ENCODE data around the gene ZNF677.
"Not testable (repeated sequence)": the region's sequence is repeated elsewhere in the genome, so short reads cannot be mapped to it uniquely, and the experiment has no call there.

Gene ZNF677

GRCh38 chr19:53285087-53285486, 30.4 kb upstream of the ZNF677 start:
- CTCF ChIA-PET, result no interaction called here
- Histone ChIP-seq H3K9me3 (ENCODE audit: control insufficient read depth, insufficient read depth, low read depth, low read length) (no peaks in the 10 kb centered on the region; the same call in 1 of the 2 replicates), H3K27ac (ENCODE audit: extremely low read depth, low read depth, low read length) (no peak overlapping the region), H3K4me1 (ENCODE audit: control insufficient read depth, insufficient read depth, low read length) (no peaks in the 10 kb centered on the region), H3K4me3 (ENCODE audit: low read depth, low read length) (no peak overlapping the region), H3K36me3 (ENCODE audit: control insufficient read depth in 2 of 2, insufficient read depth in 1 of 2, low read length in 2 of 2) (no peaks in the 10 kb centered on the region)
- POLR2A ChIA-PET, result no interaction called here
- no peak for TF ChIP-seq ZSCAN18 (tag by site-specific recombination; IDR thresholded peaks at IDR 0.05)
- TF ChIP-seq HOXD13 (CRISPR knock-in tag; IDR thresholded peaks at IDR 0.05; ENCODE audit: borderline replicate concordance), result no peak
- TF ChIP-seq ZNF792 (tag by site-specific recombination; IDR thresholded peaks at IDR 0.05), result no peak
- no peak for TF ChIP-seq ZNF324 (tag by site-specific recombination; IDR thresholded peaks at IDR 0.05)
- TF ChIP-seq ZNF146 (tag by site-specific recombination; IDR thresholded peaks at IDR 0.05), result no peak
- no peak for TF ChIP-seq ZFP3 (tag by site-specific recombination; IDR thresholded peaks at IDR 0.05; ENCODE audit: low read depth)
- no peak for TF ChIP-seq FEZF1 (tag by site-specific recombination; IDR thresholded peaks at IDR 0.05)
- TF ChIP-seq ZNF2 (tag by site-specific recombination; IDR thresholded peaks at IDR 0.05), result no peak
- no peak for TF ChIP-seq ZSCAN23 (tag by site-specific recombination; IDR thresholded peaks at IDR 0.05)
- no peak for TF ChIP-seq ZBTB8A (tag by site-specific recombination; IDR thresholded peaks at IDR 0.05)
- TF ChIP-seq ZNF600 (tag by site-specific recombination; IDR thresholded peaks at IDR 0.05), result no peak
- TF ChIP-seq INSM2 (tag by site-specific recombination; IDR thresholded peaks at IDR 0.05), result no peak
- no peak for TF ChIP-seq SETDB1 (IDR thresholded peaks at IDR 0.05; ENCODE audit: insufficient read length, low read length)
- no peak for TF ChIP-seq ZEB2 (tag by site-specific recombination; IDR thresholded peaks at IDR 0.05)
- no peak for TF ChIP-seq SCRT2 (tag by site-specific recombination; IDR thresholded peaks at IDR 0.05)
- no peak for TF ChIP-seq GLIS1 (tag by site-specific recombination; IDR thresholded peaks at IDR 0.05)
- TF ChIP-seq ZNF350 (tag by site-specific recombination; IDR thresholded peaks at IDR 0.05), result no peak
- no peak for TF ChIP-seq ZNF426 (tag by site-specific recombination; IDR thresholded peaks at IDR 0.05)
- no peak for TF ChIP-seq TSHZ1 (tag by site-specific recombination; IDR thresholded peaks at IDR 0.05; ENCODE audit: borderline replicate concordance)
- no peak for TF ChIP-seq ZNF221 (tag by site-specific recombination; IDR thresholded peaks at IDR 0.05; ENCODE audit: borderline replicate concordance)

DNA sequence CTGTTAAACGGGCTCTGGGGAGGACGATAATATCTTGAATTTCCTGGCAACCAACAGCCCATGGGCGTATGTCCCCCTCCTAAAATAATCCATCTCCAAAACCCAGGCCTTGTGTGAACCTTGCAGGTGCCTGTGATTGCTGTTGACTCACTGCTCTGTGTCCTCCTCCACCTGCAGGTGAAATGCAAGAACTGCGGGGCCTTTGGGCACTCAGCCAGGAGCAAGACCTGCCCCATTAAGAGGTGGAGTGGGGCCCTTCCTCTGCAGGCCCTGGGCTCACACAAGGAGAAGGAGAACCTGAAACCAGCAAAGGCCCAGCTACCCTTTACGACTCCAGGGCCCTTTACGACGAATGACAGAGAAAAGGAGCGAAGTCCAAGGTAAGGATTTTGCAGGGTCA, 27.3 kb upstream of the ZNF677 start:
- H3K27ac ChIP-seq (ENCODE audit: extremely low read depth, low read depth, low read length); POLR2A ChIA-PET; H3K36me3 ChIP-seq (ENCODE audit: control insufficient read depth in 2 of 2, insufficient read depth in 1 of 2, low read length in 2 of 2); H3K4me1 ChIP-seq (ENCODE audit: control insufficient read depth, insufficient read depth, low read length); H3K9me3 ChIP-seq (ENCODE audit: control insufficient read depth, insufficient read depth, low read depth, low read length); CTCF ChIA-PET; H3K4me3 ChIP-seq (ENCODE audit: low read depth, low read length): not testable (repeated sequence)

Data from HEK293 (cell line).